ENCODE data around the gene PLIN4. TPM values are rescaled to one million over a fixed set of nuclear protein-coding genes. Genes with fewer than 3 reads are reported as not detected.

PLIN4 gene
- total and polyA plus RNA-seq, 9 of the 15 experiments (the other 6 are each of a cell fraction or from before 2014, with no cell fraction given): 0.04 to 0.16 (median 0.07) TPM; not detected in 3

GRCh38 chr19:4505570-4506448, 12.5 kb downstream of the PLIN4 start:
- intact Hi-C loops (cut with micrococcal nuclease) (no loop called here), in situ Hi-C loops (cut with MboI) (no loop called here)
- CTCF ChIA-PET (ENCODE audit: low intra/inter-chr PET ratio): no interaction called here
- FAIRE-seq (no peak), DNase-seq (ENCODE audit: extremely low read depth in 1 of 4, low spot score in 3 of 4) (no peak), ATAC-seq (no peak)
- Histone ChIP-seq H3K27me3 (ENCODE audit: control insufficient read depth in 2 of 2, insufficient read depth in 2 of 2, low read length in 2 of 2) (peaks cover 0 to 4% of the 10 kb centered on the region in 2 experiments; a peak in 2 of 5 replicates), H3K9me3 (replicated peaks; ENCODE audit: control insufficient read depth, insufficient read depth, low read depth, low read length) (no peaks in the 10 kb centered on the region), H2AFZ (ENCODE audit: low read depth, low read length) (no peak overlapping the region), H4K20me1 (replicated peaks; ENCODE audit: control insufficient read depth, insufficient read depth, low read length) (peaks cover 5% of the 10 kb centered on the region; the same call in 1 of the 2 replicates), H3K4me1 (replicated peaks in 1 of 2; ENCODE audit: control insufficient read depth in 2 of 2, insufficient read depth in 2 of 2, low read length in 2 of 2) (peaks cover 0 to 78% of the 10 kb centered on the region in 2 experiments; a peak in 2 of 5 replicates), H3K79me2 (ENCODE audit: control insufficient read depth, insufficient read depth, low read length) (no peaks in the 10 kb centered on the region), H3K9ac (ENCODE audit: insufficient read depth in 1 of 2, low read depth in 2 of 2, low read length in 2 of 2) (peak overlapping the region in 1 of 2 experiments; percentile 35; a peak in 1 of 4 replicates), H3K27ac (ENCODE audit: extremely low read depth, low read depth, low read length) (no peak overlapping the region), H3K4me3 (no peak overlapping the region), H3K4me2 (ENCODE audit: insufficient read depth, low read length) (no peak overlapping the region), H3K36me3 (ENCODE audit: control insufficient read depth, insufficient read depth, low read length) (peaks cover 17% of the 10 kb centered on the region; the same call in 1 of the 3 replicates), H3K9me1 (ENCODE audit: control insufficient read depth, insufficient read depth, low read length) (peaks cover 3% of the 10 kb centered on the region)
- no TSS peak for BruUV-seq (replicated peaks)
- TF ChIP-seq PCBP1 (IDR thresholded peaks at IDR 0.05; ENCODE audit: low read depth, low read length, poor library complexity, severe bottlenecking) (peak; percentile 35), POLR2G (IDR thresholded peaks at IDR 0.05; ENCODE audit: low read depth, low read length) (peak; percentile 28; the same call in 1 of the 2 replicates), FOXO4 (CRISPR knock-in tag; IDR thresholded peaks at IDR 0.05) (no peak)
- 83% methylated on average over 34 of the region's 34 CpGs for WGBS (ENCODE audit: insufficient coverage, low coverage, missing lambda C conversion rate)
- POLR2A ChIA-PET: interaction anchor here (0.7 kb wide), 1 partner anchor 210 kb away, joined by 3 read pairs; no protein-coding TSS in a partner anchor

Data from K562 (cell line).